GM23338 (cell line): ENCODE results near the gene SLC40A1. TPM values are rescaled to one million over a fixed set of nuclear protein-coding genes. Genes with fewer than 3 reads are reported as not detected.

ENCODE experiments used
- ATAC-seq: fragments of 200-7000 bp; cut with Tn5 transposase; 3 replicates; pipeline ENCODE4 v1.9.1; 2020
- DNase-seq: peaks from one replicate; pipeline ENCODE4 v3.0.0-alpha.2; 2015; ENCODE audit warnings: low spot score
- H2AFZ ChIP-seq: fragments of 200-600 bp; sonication (generic); 2 replicates; pipeline ENCODE4 v1.8.0; 2016; ENCODE audit warnings: antibody characterized with exemption, mild to moderate bottlenecking, moderate library complexity
- H3F3A ChIP-seq: fragments of 200-600 bp; sonication (generic); replicated peaks from 2 replicates; pipeline ENCODE4 v1.8.0; 2017; ENCODE audit warnings: antibody characterized with exemption, mixed run types, low read depth
- H3K27ac ChIP-seq: fragments of 200-600 bp; sonication (generic); 2 replicates; pipeline ENCODE4 v1.6.1; 2016; ENCODE audit warnings: low read depth
- H3K27me3 ChIP-seq: fragments of 200-600 bp; sonication (generic); 2 replicates; pipeline ENCODE4 v1.8.0; 2016; ENCODE audit warnings: mild to moderate bottlenecking, mixed run types, moderate library complexity; ENCODE audit not compliant: insufficient read depth
- H3K36me3 ChIP-seq: fragments of 200-600 bp; sonication (generic); 2 replicates; pipeline ENCODE4 v1.8.0; 2016; ENCODE audit warnings: mild to moderate bottlenecking; ENCODE audit not compliant: insufficient read depth
- H3K4me1 ChIP-seq: fragments of 200-600 bp; sonication (generic); 2 replicates; pipeline ENCODE4 v1.8.0; 2016; ENCODE audit warnings: mild to moderate bottlenecking, moderate library complexity; ENCODE audit not compliant: insufficient read depth
- H3K4me2 ChIP-seq: fragments of 200-600 bp; sonication (generic); 2 replicates; pipeline ENCODE4 v1.7.1; 2017; ENCODE audit warnings: mixed run types
- H3K4me3 ChIP-seq: fragments of 200-600 bp; sonication (generic); 2 replicates; pipeline ENCODE4 v1.6.1; 2016; ENCODE audit warnings: mixed run types
- H3K79me2 ChIP-seq: fragments of 200-600 bp; sonication (generic); replicated peaks from 2 replicates; pipeline ENCODE4 v1.8.0; 2017; ENCODE audit warnings: mild to moderate bottlenecking; ENCODE audit not compliant: insufficient read depth
- H3K9me2 ChIP-seq: fragments of 200-600 bp; sonication (generic); 2 replicates; pipeline ENCODE4 v1.8.0; 2017; ENCODE audit not compliant: insufficient read depth
- H4K20me1 ChIP-seq: fragments of 200-600 bp; sonication (generic); replicated peaks from 2 replicates; pipeline ENCODE4 v1.8.0; 2017; ENCODE audit warnings: mild to moderate bottlenecking; ENCODE audit not compliant: insufficient read depth
- H3K27ac Mint-ChIP-seq: 2 replicates; pipeline ENCODE4 v1.8.0; 2020; ENCODE audit warnings: inconsistent platforms, mild to moderate bottlenecking, moderate library complexity, mixed read lengths
- H3K27me3 Mint-ChIP-seq: 3 replicates; pipeline ENCODE4 v1.8.0; 2022; ENCODE audit warnings: low read depth, mild to moderate bottlenecking, moderate library complexity, mixed read lengths, inconsistent platforms; ENCODE audit not compliant: insufficient read depth, poor library complexity
- H3K36me3 Mint-ChIP-seq: 3 replicates; pipeline ENCODE4 v1.8.0; 2021; ENCODE audit warnings: low read depth, mild to moderate bottlenecking, inconsistent platforms, moderate library complexity, mixed read lengths
- H3K4me1 Mint-ChIP-seq: 3 replicates; pipeline ENCODE4 v1.8.0; 2020; ENCODE audit warnings: mild to moderate bottlenecking, inconsistent platforms, mixed read lengths
- H3K4me3 Mint-ChIP-seq: 3 replicates; pipeline ENCODE4 v1.8.0; 2021; ENCODE audit warnings: moderate library complexity, mild to moderate bottlenecking, inconsistent platforms, mixed read lengths
- H3K9me3 Mint-ChIP-seq: 3 replicates; pipeline ENCODE4 v1.8.0; 2020; ENCODE audit warnings: moderate library complexity, mild to moderate bottlenecking, inconsistent platforms, mixed read lengths
- CREB1 ChIP-seq: fragments of 250-450 bp; sonication (Bioruptor Pico); IDR thresholded peaks from 2 replicates; pipeline ENCODE4 v1.5.0; 2020; ENCODE audit warnings: low read depth, mild to moderate bottlenecking, moderate library complexity
- EZH2 ChIP-seq: fragments of 200-600 bp; sonication (generic); IDR thresholded peaks from one replicate; pipeline ENCODE4 v1.8.0; 2017; ENCODE audit warnings: antibody characterized with exemption, mild to moderate bottlenecking, low read depth; ENCODE audit not compliant: unreplicated experiment
- EZH2phosphoT487 ChIP-seq: fragments of 200-600 bp; sonication (generic); IDR thresholded peaks from one replicate; pipeline ENCODE4 v1.8.1; 2018; ENCODE audit warnings: antibody characterized with exemption; ENCODE audit not compliant: unreplicated experiment
- JUNB ChIP-seq: IDR thresholded peaks from one replicate; pipeline ENCODE4 v1.6.1; 2016; ENCODE audit warnings: antibody characterized with exemption; ENCODE audit not compliant: unreplicated experiment
- NANOG ChIP-seq: IDR thresholded peaks from 2 replicates; pipeline ENCODE4 v1.6.1; 2016; ENCODE audit warnings: antibody characterized with exemption, borderline replicate concordance
- POLR2AphosphoS5 ChIP-seq: IDR thresholded peaks from 2 replicates; pipeline ENCODE4 v1.6.1; 2016; ENCODE audit warnings: antibody characterized with exemption, low read depth
- REST ChIP-seq: IDR thresholded peaks from one replicate; pipeline ENCODE4 v1.6.1; 2018; ENCODE audit warnings: antibody characterized with exemption; ENCODE audit not compliant: unreplicated experiment
- STAT1 ChIP-seq: IDR thresholded peaks from one replicate; pipeline ENCODE4 v1.6.1; 2016; ENCODE audit warnings: antibody characterized with exemption; ENCODE audit not compliant: unreplicated experiment
- ZNF114 ChIP-seq: fragments of 250-450 bp; sonication (Bioruptor Pico); IDR thresholded peaks from 2 replicates; pipeline ENCODE4 v1.5.0; 2020; ENCODE audit warnings: mild to moderate bottlenecking, moderate library complexity
- ZNF331 ChIP-seq: fragments of 250-450 bp; sonication (Bioruptor Pico); IDR thresholded peaks from 2 replicates; pipeline ENCODE4 v1.5.0; 2020; ENCODE audit warnings: low read depth, mild to moderate bottlenecking, moderate library complexity
- polyA plus RNA-seq: library from polyadenylated mRNA; unstranded; fragments of >200 nt; fragmentation: Nextera tagmentation; extraction: Ambion mirVana; gene quantifications from 2 replicates; pipeline ENCODE4 v1.2.1, GENCODE V29; 2016
- total RNA-seq: library from RNA; depleted of rRNA; stranded (reverse); fragments of >200 nt; shearing (Covaris generic); gene quantifications from 2 replicates; pipeline ENCODE4 v1.2.3, GENCODE V29; 2014
- TF ChIP-seq, protein P1 (sequence below): IDR thresholded peaks from 2 replicates; pipeline ENCODE4 v1.6.1; 2016; ENCODE audit warnings: antibody characterized with exemption
- TF ChIP-seq, protein P2 (sequence below), 2 experiments: fragments of 200-600 bp in 1 of 2; sonication (generic) in 1 of 2; conservative IDR thresholded peaks; 2 replicates each; pipeline versions ENCODE4 v1.5.1 to v1.6.1; 2016 to 2017; ENCODE audit warnings: antibody characterized with exemption in 2 of 2, low read depth in 2 of 2, mild to moderate bottlenecking in 2 of 2, moderate library complexity in 1 of 2

SLC40A1 gene
- total and polyA plus RNA-seq, 2 experiments from 2014 or later = 0.08 TPM; not detected in 1

GRCh38 chr2:189560273-189560586, 20.4 kb downstream of the SLC40A1 start (continued):
- TF ChIP-seq ZNF331 (CRISPR knock-in tag) (no peak), JUNB (no peak), STAT1 (no peak), EZH2phosphoT487 (no peak)

DNA sequence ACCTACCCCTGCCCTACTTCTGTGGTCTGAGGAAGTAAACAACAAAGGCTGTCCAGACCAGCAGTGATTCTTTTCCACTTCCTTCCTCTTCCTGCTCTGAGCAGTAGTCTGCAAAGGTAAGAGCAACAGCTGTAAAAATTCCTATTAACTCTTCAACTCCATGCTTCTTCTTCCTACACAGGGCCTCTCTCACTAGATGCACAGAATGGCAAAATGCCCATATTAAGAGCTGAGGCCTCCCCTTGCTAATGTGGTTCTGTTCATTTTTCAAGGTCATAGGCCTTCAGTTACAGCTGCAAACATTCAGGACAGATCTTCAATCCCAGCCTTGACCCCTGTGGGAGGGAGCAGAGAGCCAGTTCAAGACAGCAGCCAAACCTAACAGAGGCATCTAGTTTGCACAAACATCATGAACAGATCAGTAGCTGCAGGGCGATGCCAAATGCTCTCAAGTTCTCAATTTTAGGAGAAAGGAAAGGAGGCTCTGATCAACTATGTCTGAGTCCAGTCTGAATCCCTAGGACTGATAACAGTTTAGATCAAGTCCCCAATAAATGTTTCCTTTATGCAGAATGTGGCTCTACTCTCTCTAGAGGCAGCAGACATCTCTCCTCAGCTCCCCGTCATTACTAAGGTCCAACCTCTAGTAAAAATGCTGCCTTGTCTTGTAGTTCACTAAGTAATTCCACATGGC, 20.9 kb downstream of the SLC40A1 start:
- Mint-ChIP-seq H3K27ac (no peak overlapping the region), H3K4me1 (peaks cover 15% of the 10 kb centered on the region; the same call in 2 of the 3 replicates), H3K36me3 (no peaks in the 10 kb centered on the region), H3K27me3 (no peaks in the 10 kb centered on the region), H3K9me3 (no peaks in the 10 kb centered on the region), H3K4me3 (no peak overlapping the region)
- no peak overlapping the region for H2AFZ ChIP-seq
- DNase-seq (no peak), ATAC-seq (no peak)
- no peaks in the 10 kb centered on the region for H4K20me1 ChIP-seq
- no peak overlapping the region for H3K4me2 ChIP-seq
- H3K27ac ChIP-seq = no peak overlapping the region
- H3K36me3 ChIP-seq = no peaks in the 10 kb centered on the region
- no peak overlapping the region for H3K4me3 ChIP-seq
- H3K9me2 ChIP-seq = no peaks in the 10 kb centered on the region
- TF ChIP-seq, protein P1, sequence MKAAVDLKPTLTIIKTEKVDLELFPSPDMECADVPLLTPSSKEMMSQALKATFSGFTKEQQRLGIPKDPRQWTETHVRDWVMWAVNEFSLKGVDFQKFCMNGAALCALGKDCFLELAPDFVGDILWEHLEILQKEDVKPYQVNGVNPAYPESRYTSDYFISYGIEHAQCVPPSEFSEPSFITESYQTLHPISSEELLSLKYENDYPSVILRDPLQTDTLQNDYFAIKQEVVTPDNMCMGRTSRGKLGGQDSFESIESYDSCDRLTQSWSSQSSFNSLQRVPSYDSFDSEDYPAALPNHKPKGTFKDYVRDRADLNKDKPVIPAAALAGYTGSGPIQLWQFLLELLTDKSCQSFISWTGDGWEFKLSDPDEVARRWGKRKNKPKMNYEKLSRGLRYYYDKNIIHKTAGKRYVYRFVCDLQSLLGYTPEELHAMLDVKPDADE = no peak
- TF ChIP-seq ZNF114 (CRISPR knock-in tag) (no peak), CREB1 (CRISPR knock-in tag) (no peak), POLR2AphosphoS5 (no peak), JUNB (no peak), REST (no peak), STAT1 (no peak), EZH2 (no peak), EZH2phosphoT487 (no peak), NANOG (no peak), ZNF331 (CRISPR knock-in tag) (no peak)
- TF ChIP-seq, protein P2, sequence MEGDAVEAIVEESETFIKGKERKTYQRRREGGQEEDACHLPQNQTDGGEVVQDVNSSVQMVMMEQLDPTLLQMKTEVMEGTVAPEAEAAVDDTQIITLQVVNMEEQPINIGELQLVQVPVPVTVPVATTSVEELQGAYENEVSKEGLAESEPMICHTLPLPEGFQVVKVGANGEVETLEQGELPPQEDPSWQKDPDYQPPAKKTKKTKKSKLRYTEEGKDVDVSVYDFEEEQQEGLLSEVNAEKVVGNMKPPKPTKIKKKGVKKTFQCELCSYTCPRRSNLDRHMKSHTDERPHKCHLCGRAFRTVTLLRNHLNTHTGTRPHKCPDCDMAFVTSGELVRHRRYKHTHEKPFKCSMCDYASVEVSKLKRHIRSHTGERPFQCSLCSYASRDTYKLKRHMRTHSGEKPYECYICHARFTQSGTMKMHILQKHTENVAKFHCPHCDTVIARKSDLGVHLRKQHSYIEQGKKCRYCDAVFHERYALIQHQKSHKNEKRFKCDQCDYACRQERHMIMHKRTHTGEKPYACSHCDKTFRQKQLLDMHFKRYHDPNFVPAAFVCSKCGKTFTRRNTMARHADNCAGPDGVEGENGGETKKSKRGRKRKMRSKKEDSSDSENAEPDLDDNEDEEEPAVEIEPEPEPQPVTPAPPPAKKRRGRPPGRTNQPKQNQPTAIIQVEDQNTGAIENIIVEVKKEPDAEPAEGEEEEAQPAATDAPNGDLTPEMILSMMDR (conservative IDR thresholded peaks at IDR 0.05; ENCODE audit: low read depth in 2 of 2) = no peak
- no peaks in the 10 kb centered on the region for H3K27me3 ChIP-seq
- H3K4me1 ChIP-seq = peaks cover 11% of the 10 kb centered on the region; the same call in 1 of the 2 replicates
- H3K79me2 ChIP-seq = no peaks in the 10 kb centered on the region
- H3F3A ChIP-seq = no peaks in the 10 kb centered on the region
